ENCODE measurements around the gene PSMB5. TPM values are rescaled to one million over a fixed set of nuclear protein-coding genes. Genes with fewer than 3 reads are reported as not detected.

Gene PSMB5
- polyA plus RNA-seq, 1 experiment = 282 TPM

DNA sequence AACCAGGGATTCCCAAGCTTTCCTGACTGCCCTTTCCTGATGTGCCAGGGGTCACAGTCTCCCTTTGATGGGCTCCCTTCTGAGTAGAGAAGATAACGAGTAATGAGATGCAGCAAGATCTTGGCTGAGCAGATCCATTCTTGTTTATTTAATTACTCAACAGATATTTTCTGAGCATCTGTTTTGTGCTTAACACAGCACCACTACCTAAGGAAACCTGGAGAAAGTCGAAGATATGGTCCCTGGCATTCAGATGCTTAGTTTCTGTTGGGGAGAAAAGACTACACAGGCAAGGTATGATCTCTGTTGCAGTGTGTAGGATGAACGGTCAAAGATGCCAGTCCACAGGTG lies 56.2 kb downstream of the PSMB5 start:
- DNase-seq (ENCODE audit: low read depth, low spot score) = no peak
- POLR2A ChIA-PET = interaction anchor here (0.5 to 2.6 kb wide), 6 partner anchors 8 to 127 kb away, joined by 3 to 11 read pairs (median 4); partner anchors contain the start of genes ACIN1, C14orf119 and HAUS4
- H3K4me3 ChIP-seq (ENCODE audit: low read depth, low read length) = peak overlapping the region; percentile 35; the same call in 1 of the 2 replicates
- H3K27me3 ChIP-seq (ENCODE audit: control insufficient read depth, insufficient read depth, low read length) = no peaks in the 10 kb centered on the region
- peak overlapping the region; percentile 69 for H3K27ac ChIP-seq (ENCODE audit: low read depth, low read length)
- peaks cover 6% of the 10 kb centered on the region; the same call in 1 of the 2 replicates for H3K9me3 ChIP-seq (ENCODE audit: control insufficient read depth, insufficient read depth, low read length)
- CTCF ChIA-PET = interaction anchor here (0.5 to 8.1 kb wide), 9 partner anchors 7 to 421 kb away, joined by 3 to 181 read pairs (median 9); partner anchors contain the start of genes AJUBA, CDH24 and PRMT5
- TF ChIP-seq, protein P1, sequence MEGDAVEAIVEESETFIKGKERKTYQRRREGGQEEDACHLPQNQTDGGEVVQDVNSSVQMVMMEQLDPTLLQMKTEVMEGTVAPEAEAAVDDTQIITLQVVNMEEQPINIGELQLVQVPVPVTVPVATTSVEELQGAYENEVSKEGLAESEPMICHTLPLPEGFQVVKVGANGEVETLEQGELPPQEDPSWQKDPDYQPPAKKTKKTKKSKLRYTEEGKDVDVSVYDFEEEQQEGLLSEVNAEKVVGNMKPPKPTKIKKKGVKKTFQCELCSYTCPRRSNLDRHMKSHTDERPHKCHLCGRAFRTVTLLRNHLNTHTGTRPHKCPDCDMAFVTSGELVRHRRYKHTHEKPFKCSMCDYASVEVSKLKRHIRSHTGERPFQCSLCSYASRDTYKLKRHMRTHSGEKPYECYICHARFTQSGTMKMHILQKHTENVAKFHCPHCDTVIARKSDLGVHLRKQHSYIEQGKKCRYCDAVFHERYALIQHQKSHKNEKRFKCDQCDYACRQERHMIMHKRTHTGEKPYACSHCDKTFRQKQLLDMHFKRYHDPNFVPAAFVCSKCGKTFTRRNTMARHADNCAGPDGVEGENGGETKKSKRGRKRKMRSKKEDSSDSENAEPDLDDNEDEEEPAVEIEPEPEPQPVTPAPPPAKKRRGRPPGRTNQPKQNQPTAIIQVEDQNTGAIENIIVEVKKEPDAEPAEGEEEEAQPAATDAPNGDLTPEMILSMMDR (IDR thresholded peaks at IDR 0.05; ENCODE audit: low read depth, low read length) = no peak

DNA sequence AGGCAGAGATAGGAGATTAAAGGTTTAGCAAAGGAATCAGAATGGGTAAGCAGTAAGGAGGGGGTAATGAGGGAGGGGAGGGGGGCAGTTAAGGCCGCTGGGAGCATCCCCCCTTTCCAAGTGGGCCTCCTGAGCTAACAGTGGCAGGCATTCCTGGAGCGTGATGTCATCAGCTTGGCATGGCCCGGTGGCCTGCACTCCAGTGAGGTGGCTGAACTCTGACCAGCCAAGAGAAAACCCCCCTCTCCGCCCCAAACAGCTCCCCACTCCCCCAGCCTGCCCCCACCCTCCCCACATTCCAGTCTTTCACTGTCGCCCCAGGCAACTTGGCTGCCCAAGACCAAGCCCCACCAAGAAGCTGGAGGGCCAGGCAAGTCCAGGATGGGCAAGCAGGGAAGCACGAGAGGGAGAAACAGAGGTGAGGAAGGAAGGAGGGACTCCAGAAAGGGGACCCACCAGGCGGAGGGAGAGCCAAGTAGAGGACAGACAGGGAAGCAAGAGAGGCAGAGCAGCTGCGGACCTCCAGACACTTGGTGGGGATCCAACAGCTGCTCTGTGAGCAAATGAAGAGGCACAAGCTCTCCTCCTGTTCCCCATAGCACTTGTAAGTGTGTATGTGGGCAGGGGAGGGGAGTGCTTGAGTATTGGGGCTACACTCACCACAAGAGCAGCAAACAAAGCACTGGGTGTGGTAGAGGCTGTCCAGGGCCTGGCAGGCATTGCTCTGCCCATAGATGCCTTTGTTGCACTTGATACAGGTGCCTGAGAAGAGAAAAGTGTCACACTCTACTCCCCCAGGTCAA lies 56.8 kb downstream of the PSMB5 start:
- Histone ChIP-seq H3K4me3 (ENCODE audit: low read depth, low read length) (peak overlapping the region; percentile 35), H3K27ac (ENCODE audit: low read depth, low read length) (peak overlapping the region; percentile 69), H3K9me3 (ENCODE audit: control insufficient read depth, insufficient read depth, low read length) (peaks cover 6% of the 10 kb centered on the region; the same call in 1 of the 2 replicates), H3K27me3 (ENCODE audit: control insufficient read depth, insufficient read depth, low read length) (no peaks in the 10 kb centered on the region)
- TF ChIP-seq, protein P1 (IDR thresholded peaks at IDR 0.05; ENCODE audit: low read depth, low read length) = no peak
- ChIA-PET POLR2A (interaction anchor here (0.5 to 2.8 kb wide), 13 partner anchors 8 to 273 kb away, joined by 3 to 12 read pairs (median 4); partner anchors contain the start of genes ACIN1, C14orf119, HAUS4 and LRP10), CTCF (interaction anchor here (0.5 to 8.1 kb wide), 12 partner anchors 7 to 421 kb away, joined by 3 to 181 read pairs (median 5); partner anchors contain the start of genes AJUBA, CDH24 and PRMT5)
- DNase-seq (ENCODE audit: low read depth, low spot score) = no peak

DNA sequence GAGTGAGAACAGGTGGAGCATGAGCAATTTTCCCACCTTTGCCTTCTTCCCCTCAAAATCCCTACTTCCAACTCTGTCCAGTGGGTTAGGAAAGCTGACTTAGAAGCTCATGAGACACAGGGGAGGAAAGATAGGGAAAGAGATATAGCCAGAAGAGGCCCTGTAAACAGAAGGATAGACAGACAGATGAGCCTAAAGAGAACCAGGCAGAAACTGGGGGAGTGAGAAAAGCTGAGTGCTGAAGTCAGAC lies 57.3 kb downstream of the PSMB5 start:
- Histone ChIP-seq H3K27ac (ENCODE audit: low read depth, low read length) (peak overlapping the region; percentile 69), H3K27me3 (ENCODE audit: control insufficient read depth, insufficient read depth, low read length) (no peaks in the 10 kb centered on the region), H3K4me3 (ENCODE audit: low read depth, low read length) (peak overlapping the region; percentile 15; the same call in 1 of the 2 replicates), H3K9me3 (ENCODE audit: control insufficient read depth, insufficient read depth, low read length) (peaks cover 6% of the 10 kb centered on the region; the same call in 1 of the 2 replicates)
- ChIA-PET CTCF (interaction anchor here (0.8 to 8.1 kb wide), 9 partner anchors 8 to 420 kb away, joined by 3 to 181 read pairs (median 9); partner anchors contain the start of genes AJUBA, CDH24 and PRMT5), POLR2A (interaction anchor here (0.7 to 2.8 kb wide), 10 partner anchors 10 to 273 kb away, joined by 3 to 12 read pairs (median 4); partner anchors contain the start of genes ACIN1, C14orf119, HAUS4 and LRP10)
- DNase-seq (ENCODE audit: low read depth, low spot score) = no peak
- TF ChIP-seq, protein P1 (IDR thresholded peaks at IDR 0.05; ENCODE audit: low read depth, low read length) = no peak

DNA sequence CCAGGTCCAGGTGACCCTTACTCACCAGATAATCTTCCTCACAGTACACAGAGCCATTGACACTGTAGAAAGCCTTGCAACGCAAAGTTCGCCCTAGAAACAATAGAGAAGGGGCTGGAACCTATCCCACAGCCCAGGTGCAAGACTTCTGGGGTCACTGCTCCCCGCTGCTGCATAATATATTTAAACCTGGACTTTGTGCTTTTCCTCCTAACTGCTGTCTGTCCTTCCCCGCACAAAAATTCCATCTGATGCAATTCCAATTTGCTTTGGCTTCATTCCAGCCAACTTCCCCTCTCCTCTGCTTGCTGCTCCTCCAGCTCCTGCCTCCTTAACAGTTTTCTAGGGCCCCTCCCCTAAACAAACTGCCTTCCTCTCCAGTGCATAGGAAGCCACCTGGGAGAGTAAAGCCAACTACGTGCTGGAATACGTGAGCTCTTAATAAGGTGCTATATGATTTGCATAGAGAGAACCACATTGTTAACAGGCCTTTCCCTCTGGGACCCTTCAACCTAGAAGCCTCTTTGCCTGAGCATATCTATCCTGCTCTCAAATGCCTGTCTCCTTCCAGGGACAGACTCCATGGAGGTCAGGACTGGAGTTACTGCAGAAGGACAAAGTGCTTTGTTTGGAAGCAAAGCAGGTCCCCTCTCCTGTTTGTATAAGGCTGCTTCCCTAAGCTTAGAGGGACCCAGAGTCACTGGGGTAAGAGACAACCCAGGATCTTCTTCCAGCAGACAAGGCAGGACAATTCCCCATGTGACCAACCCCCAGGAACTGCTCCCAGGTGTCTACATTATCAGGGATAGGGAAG lies 57.9 kb downstream of the PSMB5 start:
- peak overlapping the region; percentile 15; the same call in 1 of the 2 replicates for H3K4me3 ChIP-seq (ENCODE audit: low read depth, low read length)
- peaks cover under 1% of the 10 kb centered on the region; the same call in 1 of the 2 replicates for H3K9me3 ChIP-seq (ENCODE audit: control insufficient read depth, insufficient read depth, low read length)
- no peaks in the 10 kb centered on the region for H3K27me3 ChIP-seq (ENCODE audit: control insufficient read depth, insufficient read depth, low read length)
- DNase-seq (ENCODE audit: low read depth, low spot score) = no peak
- peak overlapping the region; percentile 69 for H3K27ac ChIP-seq (ENCODE audit: low read depth, low read length)
- CTCF ChIA-PET = interaction anchor here (0.7 to 8.1 kb wide), 9 partner anchors 9 to 1185 kb away, joined by 3 to 181 read pairs (median 9); partner anchors contain the start of genes AJUBA, CDH24 and PRMT5
- POLR2A ChIA-PET = interaction anchor here (0.7 to 2.8 kb wide), 9 partner anchors 10 to 274 kb away, joined by 3 to 12 read pairs (median 4); partner anchors contain the start of genes HAUS4, LRP10 and PRMT5
- TF ChIP-seq, protein P1 (IDR thresholded peaks at IDR 0.05; ENCODE audit: low read depth, low read length) = 0 out of 2 replicates have a peak, but pooled peaks have one; percentile 7

Other genes with a start within 250 kb of the PSMB5 start
- gene SLC7A7, start 219.5 kb downstream of the PSMB5 start, polyA plus RNA-seq (2011; rRNA removed) = 7.5 and 7.7 TPM in 2 replicates
- 71.8 and 78.1 TPM in 2 replicates for gene MRPL52, start 205.0 kb downstream of the PSMB5 start, polyA plus RNA-seq (2011; rRNA removed)
- gene MMP14, start 198.3 kb downstream of the PSMB5 start, polyA plus RNA-seq (2011; rRNA removed) = 365 and 448 TPM in 2 replicates
- gene LRP10, start 163.2 kb downstream of the PSMB5 start, polyA plus RNA-seq (2011; rRNA removed) = 87.8 and 125 TPM in 2 replicates
- gene REM2, start 151.7 kb downstream of the PSMB5 start, polyA plus RNA-seq (2011; rRNA removed) = 0.06 and 0.19 TPM in 2 replicates
- 46.2 and 47.2 TPM in 2 replicates for gene RBM23, start 115.8 kb downstream of the PSMB5 start, polyA plus RNA-seq (2011; rRNA removed)
- 125 and 133 TPM in 2 replicates for gene PRMT5, start 105.5 kb downstream of the PSMB5 start, polyA plus RNA-seq (2011; rRNA removed)
- 22.7 and 25.4 TPM in 2 replicates for gene HAUS4, start 77.8 kb downstream of the PSMB5 start, polyA plus RNA-seq (2011; rRNA removed)
- 77.0 and 82.9 TPM in 2 replicates for gene AJUBA, start 52.3 kb downstream of the PSMB5 start, polyA plus RNA-seq (2011; rRNA removed)
- gene C14orf93, start 24.8 kb downstream of the PSMB5 start, polyA plus RNA-seq (2011; rRNA removed) = 7.8 and 8.4 TPM in 2 replicates
- gene PSMB11, start 7.3 kb upstream of the PSMB5 start, polyA plus RNA-seq (2011; rRNA removed) = not detected in 2 replicates
- 10.1 and 11.0 TPM in 2 replicates for gene CDH24, start 22.6 kb upstream of the PSMB5 start, polyA plus RNA-seq (2011; rRNA removed)
- gene ACIN1, start 60.2 kb upstream of the PSMB5 start, polyA plus RNA-seq (2011; rRNA removed) = 158 and 173 TPM in 2 replicates
- gene C14orf119, start 60.6 kb upstream of the PSMB5 start, polyA plus RNA-seq (2011; rRNA removed) = 119 and 128 TPM in 2 replicates
- gene CIROP, start 70.1 kb upstream of the PSMB5 start, polyA plus RNA-seq (2011; rRNA removed) = 0.07 and 0.12 TPM in 2 replicates
- gene CEBPE, start 84.4 kb upstream of the PSMB5 start, polyA plus RNA-seq (2011; rRNA removed) = not detected in 2 replicates
- 0.78 and 1.4 TPM in 2 replicates for gene SLC7A8, start 148.8 kb upstream of the PSMB5 start, polyA plus RNA-seq (2011; rRNA removed)
- gene RNF212B, start 203.0 kb upstream of the PSMB5 start, polyA plus RNA-seq (2011; rRNA removed) = not detected in 2 replicates

Measured in AG04450 (cell line).